Kidney epithelial cell (primary cell): ENCODE data around the gene CRIP3. TPM values are rescaled to one million over a fixed set of nuclear protein-coding genes. Genes with fewer than 3 reads are reported as not detected.

Experiments
- DNase-seq: peaks from one replicate; pipeline ENCODE4 v3.0.0-alpha.2; 2010; ENCODE audit warnings: low read depth
- H3K27me3 ChIP-seq: 2 replicates; pipeline ENCODE4 v1.6.0; 2011; ENCODE audit warnings: low read length; ENCODE audit not compliant: control insufficient read depth, insufficient read depth
- H3K36me3 ChIP-seq: 2 replicates; pipeline ENCODE4 v1.5.1; 2011; ENCODE audit warnings: low read length; ENCODE audit not compliant: control insufficient read depth, insufficient read depth
- H3K4me3 ChIP-seq: 2 replicates; pipeline ENCODE4 v1.5.1; 2011; ENCODE audit warnings: low read depth, mild to moderate bottlenecking, control low read depth, low read length
- total RNA-seq: library from RNA; depleted of rRNA; stranded (reverse); fragments of >200 nt; gene quantifications from 2 replicates; pipeline ENCODE4 v1.2.3, GENCODE V29; 2015
- TF ChIP-seq, protein P1 (sequence below): IDR thresholded peaks from 2 replicates; pipeline ENCODE4 v1.5.1; 2011; ENCODE audit warnings: mild to moderate bottlenecking, moderate library complexity, low read length, control low read depth, inconsistent platforms; ENCODE audit not compliant: insufficient read depth, poor library complexity, severe bottlenecking

Gene CRIP3
- total RNA-seq, 1 donor from 2014 or later, result 0.67 TPM

DNA sequence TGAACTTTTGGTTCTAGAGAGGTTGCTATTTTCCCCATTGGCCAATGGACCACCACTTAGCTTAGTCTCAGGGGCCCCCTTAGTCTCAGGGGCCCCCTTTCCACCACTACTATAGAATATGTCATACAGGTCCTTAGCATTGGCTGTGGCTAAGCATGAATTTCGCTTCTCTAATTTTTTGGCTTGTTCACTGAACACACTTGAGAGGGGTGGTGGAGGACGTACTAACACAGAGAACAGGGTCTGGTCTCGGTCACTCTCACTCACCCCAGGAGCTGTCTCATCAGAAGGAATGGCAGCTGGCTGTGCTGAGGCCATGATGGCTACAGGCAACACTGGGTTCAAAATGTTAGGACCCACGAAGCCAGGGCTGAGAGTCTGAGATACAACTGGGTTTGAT, 30.5 kb upstream of the CRIP3 start:
- DNase-seq, result no peak
- Histone ChIP-seq H3K27me3 (no peaks in the 10 kb centered on the region), H3K4me3 (no peak overlapping the region), H3K36me3 (no peaks in the 10 kb centered on the region)
- TF ChIP-seq, protein P1, sequence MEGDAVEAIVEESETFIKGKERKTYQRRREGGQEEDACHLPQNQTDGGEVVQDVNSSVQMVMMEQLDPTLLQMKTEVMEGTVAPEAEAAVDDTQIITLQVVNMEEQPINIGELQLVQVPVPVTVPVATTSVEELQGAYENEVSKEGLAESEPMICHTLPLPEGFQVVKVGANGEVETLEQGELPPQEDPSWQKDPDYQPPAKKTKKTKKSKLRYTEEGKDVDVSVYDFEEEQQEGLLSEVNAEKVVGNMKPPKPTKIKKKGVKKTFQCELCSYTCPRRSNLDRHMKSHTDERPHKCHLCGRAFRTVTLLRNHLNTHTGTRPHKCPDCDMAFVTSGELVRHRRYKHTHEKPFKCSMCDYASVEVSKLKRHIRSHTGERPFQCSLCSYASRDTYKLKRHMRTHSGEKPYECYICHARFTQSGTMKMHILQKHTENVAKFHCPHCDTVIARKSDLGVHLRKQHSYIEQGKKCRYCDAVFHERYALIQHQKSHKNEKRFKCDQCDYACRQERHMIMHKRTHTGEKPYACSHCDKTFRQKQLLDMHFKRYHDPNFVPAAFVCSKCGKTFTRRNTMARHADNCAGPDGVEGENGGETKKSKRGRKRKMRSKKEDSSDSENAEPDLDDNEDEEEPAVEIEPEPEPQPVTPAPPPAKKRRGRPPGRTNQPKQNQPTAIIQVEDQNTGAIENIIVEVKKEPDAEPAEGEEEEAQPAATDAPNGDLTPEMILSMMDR, result no peak

DNA sequence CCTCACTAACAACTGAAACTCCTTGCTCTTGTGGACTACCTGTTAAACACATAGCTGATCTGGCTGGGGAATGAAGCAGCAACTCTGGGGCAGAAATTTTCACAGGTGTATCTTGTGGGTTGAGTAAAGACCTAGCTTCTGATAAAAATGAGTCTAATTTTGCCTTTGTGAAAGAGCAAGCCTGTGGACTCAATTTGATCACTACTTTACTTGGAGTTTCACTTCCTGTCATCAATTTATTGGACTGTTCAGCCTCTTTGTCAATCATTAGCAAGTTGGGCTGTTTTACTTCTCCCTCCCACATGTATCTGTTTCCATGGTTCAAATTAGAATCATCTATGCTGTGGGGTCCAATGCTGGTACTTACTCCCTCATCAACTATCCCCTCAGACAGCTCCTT, 29.6 kb upstream of the CRIP3 start:
- no peak for DNase-seq
- no peaks in the 10 kb centered on the region for H3K27me3 ChIP-seq
- TF ChIP-seq, protein P1, result no peak
- no peak overlapping the region for H3K4me3 ChIP-seq
- H3K36me3 ChIP-seq, result no peaks in the 10 kb centered on the region

DNA sequence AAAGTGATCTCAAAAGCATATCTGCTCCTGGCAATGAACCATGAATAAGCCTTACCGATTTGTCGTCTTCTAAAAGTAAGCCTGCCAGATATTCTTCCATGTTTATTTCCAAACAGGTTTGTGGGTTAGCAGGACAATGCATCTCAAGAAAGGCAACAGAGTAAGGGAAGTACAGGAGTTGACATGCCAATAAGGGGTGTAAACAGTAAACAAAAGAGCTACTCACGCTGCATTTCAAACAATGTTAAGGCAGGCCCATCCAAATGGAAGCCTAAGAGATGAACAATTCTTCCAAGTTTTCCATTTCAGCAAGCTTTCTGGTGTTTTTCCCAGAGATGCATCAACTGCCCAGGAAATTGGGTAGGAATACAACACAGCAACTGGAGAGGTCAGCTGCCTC, 27.8 kb upstream of the CRIP3 start:
- no peak for DNase-seq
- Histone ChIP-seq H3K4me3 (no peak overlapping the region), H3K36me3 (no peaks in the 10 kb centered on the region), H3K27me3 (no peaks in the 10 kb centered on the region)
- TF ChIP-seq, protein P1, result no peak

- no peak for DNase-seq
- Histone ChIP-seq H3K36me3 (no peaks in the 10 kb centered on the region), H3K27me3 (no peaks in the 10 kb centered on the region), H3K4me3 (no peak overlapping the region)
- TF ChIP-seq, protein P1, result no peak
These were observed 26.8 kb upstream of the CRIP3 start for GRCh38 chr6:43335469-43335868.

GRCh38 chr6:43334466-43335095, 26.0 kb upstream of the CRIP3 start:
- DNase-seq, result peak; percentile 29
- Histone ChIP-seq H3K27me3 (no peaks in the 10 kb centered on the region), H3K4me3 (no peak overlapping the region), H3K36me3 (no peaks in the 10 kb centered on the region)
- TF ChIP-seq, protein P1, result peak; percentile 67

DNA sequence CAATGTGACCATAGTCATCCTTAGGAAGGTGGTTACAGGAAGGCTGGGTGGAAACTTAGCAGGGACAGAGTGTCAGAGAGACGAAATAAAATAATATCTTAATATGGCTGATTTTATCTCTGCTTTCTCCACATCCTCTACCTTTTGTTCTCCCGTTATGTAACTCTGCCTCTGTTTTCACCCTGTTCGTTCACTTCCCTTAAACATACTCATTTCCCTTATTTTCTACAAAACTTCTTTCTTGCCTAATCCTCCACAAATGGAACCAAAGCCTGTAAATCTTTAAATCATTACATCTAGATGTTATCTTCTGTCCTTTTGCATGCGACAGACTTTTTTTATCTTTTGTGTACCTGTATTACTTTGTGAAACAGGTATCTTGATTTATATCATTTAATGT, 23.3 kb upstream of the CRIP3 start:
- TF ChIP-seq, protein P1, result no peak
- no peaks in the 10 kb centered on the region for H3K27me3 ChIP-seq
- H3K36me3 ChIP-seq, result no peaks in the 10 kb centered on the region
- no peak for DNase-seq
- no peak overlapping the region for H3K4me3 ChIP-seq
